COLO668 (cell line): ENCODE measurements around the gene ARID3C.

Experiments used
- DNase-seq: peaks from one replicate; lab custom pipeline; 2025; ENCODE audit not compliant: unreplicated experiment; lab: John Stamatoyannopoulos, UW

ARID3C gene

DNA sequence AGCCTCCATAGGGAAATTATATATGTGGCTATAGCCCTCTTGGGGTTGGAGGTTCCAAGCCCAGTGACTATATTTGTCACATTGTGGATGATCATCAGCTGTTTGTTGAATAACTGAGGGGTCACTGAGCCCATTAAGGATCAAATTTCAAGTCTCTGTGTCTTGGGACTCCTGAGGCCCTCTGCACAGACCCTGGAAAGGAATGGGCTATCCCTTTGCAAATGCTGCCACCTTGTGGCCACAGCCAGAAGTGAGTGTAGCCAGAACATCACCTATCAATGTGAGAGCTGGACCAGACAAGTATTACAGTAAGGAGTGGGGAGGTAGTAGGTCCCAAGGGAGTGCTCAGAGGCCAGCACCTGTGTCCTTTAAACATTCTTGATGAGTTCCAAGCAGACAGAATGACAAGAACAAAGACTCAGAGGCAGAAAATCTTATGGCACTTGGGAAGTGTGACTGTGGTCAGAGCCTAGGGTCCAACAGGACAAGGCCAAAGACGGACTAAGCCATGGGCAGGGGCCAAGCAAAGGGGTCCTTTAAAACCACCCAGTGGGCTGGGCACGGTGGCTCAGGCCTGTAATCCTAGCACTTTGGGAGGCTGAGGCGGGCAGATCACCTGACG, 25.1 kb downstream of the ARID3C start:
- peak; percentile 74 for DNase-seq

DNA sequence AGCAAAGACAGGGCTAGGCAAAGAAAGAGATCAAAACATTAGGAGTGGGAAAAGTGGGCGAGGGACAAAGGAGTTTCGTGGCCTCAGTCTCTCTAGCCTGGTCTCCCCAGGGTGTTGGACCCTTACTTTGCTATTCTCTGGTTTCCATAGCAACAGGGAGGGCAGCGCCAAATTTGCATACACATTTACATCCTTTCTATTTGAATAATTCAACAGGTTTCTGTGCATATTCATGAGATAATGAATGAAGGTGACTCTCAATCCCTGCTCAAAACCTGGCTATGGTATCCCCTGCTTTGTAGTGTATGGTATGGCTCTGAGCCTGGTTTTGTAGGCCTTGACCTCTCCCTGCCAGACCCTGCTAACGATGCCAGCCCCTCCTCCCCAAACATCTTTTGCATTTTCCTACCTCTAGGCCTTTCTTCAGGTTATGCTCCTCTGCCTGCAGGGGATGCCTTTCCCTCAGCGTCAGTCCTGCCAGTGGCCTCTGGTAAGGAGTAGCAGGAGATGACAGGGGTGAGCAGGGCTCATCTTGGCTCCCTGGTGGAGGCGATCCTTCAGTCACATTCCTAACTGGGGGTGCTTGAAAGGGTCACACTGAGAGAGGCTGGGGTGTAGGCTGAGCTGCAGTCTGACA, 26.8 kb downstream of the ARID3C start:
- no peak for DNase-seq

DNA sequence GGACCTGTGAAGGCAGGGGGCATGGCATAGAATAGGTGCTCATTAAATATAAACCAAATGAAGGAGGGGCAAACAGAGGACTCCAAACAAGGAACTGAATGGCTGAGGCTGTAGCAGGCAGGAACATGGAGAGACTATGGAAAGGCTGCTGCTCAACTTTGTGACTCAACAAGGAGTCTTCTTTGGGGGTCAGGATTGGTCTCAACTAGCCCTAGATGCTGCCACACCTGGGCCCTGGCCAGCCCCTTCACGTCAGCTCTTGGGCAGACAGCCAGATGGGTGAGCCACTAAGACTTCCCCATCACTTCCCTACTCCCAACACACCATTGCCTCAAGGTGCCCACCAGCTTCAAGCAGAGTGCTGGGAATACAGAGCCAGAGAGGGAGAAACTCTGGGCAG, 28.0 kb downstream of the ARID3C start:
- no peak for DNase-seq

DNA sequence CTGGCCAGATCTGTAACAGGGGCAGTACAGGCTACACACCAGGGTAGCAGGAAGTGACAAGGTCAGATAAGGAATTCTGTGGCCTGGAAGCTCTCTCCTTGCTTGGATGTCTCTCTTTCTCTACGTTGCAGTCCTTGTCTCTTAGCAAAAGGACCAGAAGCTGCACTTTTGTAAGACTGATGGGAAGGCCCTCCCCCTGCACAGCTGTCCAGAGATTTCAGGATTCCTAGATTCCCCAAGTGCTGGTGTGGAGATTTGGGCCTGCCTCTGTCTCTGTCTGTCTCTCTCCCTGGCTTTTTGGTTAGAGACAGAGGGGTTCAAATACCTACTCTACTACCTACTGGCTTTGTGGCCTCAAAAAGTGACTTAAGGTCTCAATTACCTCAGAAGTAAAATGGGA, 29.3 kb downstream of the ARID3C start:
- DNase-seq, result no peak

- no peak for DNase-seq
Observed at GRCh38 chr9:34594177-34594576, 34.7 kb downstream of the ARID3C start.

GRCh38 chr9:34592895-34593601, 35.8 kb downstream of the ARID3C start:
- peak; percentile 17 for DNase-seq

DNA sequence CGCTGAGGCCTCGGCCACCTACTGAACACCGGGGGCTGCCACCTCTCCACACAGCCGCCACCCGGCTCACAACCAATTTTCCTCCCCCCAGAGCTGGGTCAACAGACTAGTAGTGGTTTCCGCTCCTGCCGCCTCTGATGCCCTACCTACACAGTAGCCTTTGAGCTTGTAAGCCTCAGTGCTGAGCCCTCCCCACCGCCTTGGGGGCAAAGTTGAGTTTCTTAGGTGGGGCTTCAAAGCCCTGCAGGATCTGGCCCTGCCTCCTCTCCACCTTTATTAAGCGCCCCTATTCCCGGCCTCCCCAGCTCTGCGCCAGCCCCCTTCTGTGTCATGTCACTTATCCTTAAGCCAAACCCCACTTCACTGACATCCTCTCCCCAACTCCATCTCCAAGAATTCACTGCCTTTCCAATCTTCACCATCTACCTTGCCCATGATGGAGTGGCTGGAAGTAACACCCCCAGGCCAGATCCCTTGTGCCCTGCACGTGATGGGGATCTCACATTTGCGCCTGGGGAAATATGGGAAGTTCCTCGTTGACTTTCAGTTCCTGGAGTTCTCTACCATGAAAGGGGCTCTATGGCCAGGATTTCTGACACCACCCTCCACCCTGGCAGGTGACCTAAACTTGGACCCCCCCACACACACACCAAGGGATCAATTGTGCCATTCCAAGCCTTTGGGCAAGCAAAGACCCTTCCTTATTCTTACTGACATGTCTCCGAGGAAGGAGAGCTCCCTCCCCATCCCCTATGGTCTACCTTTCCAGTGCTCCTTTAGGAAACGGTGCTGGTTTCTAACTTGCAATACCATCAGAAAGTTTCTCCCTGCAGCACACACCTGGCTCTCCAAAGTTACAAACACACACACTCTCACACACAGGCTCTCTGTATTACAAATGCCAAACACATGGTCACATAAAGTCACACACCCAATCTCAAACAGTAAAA, 36.7 kb downstream of the ARID3C start:
- no peak for DNase-seq

- peak; percentile 80 for DNase-seq
Observed at GRCh38 chr9:34591248-34591916, 37.5 kb downstream of the ARID3C start.

DNA sequence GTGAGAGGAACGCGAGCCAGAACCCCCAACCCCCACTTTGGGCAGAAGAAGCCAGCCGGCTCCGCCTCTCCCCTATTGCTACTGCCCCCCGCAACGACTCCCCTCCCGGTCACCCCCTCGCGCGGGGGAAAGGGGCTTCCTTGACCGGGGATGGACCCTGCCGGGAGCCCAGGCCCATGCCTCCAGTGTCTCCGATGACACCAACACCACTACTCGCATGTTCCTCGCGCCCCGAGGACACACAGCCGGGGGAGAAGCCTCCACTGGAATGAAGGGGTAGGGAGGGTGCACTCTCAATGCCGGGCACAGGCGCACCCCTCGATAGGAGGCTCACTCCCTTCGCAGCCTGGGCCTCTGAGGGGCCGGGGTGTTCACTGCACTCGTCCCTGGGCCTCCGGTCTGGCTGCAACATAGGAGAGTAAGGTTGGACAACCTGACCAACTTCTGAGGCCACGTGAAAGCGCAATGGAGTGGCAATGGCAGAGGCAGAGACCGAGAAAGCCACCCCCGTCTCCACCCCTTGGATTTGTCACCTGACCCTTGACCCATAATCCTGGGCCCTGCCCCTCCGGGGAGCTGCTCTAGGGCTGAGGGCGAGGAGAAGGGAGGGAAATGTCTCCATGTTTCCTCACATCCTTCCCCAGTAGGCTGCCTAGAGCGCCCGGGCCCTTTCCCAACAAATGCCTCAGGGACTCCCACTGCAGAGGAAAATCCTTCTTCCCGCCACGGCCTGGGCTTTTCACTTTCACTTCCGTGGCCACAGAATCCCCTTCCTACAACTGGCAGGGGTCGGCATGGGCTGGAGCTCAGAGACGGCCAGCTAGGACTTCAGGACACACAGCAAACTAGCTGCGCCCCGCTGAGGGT, 38.3 kb downstream of the ARID3C start:
- DNase-seq, result no peak

DNA sequence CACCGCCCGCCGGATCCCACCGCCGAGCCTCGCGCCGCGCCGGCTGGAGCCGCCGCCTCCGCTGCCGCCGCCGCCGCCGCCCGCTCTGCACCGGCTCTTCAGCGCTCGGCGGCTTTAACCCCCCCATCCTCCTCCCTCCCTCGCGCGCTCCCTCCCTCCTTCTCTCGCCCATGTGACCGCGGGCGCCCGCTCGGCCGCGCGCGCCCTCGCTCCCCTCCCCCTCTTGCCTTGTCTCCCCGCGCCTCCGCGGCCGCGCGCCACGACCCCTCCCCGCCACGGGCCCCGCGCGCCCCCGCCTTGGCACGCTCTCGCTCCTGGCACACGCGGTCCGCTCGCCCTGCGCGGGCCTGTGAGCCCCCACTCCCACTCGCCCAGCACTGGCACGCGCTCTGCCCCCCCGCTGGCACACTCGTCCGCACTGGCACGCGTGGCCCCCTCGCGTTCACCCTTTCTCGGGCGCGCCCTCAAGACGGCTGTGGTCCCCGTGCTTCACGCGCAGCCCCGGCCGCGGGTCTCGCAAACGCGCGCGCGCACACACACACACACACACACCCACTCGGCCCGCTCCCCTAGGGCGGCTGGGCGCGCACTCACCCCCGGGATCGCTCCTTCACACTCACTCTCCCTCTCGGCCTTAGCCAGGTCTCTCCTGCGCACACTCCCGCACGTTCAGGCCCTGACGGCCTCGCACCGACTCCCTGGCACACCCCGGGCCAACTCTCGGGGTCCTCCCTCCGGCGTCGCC, 39.1 kb downstream of the ARID3C start, which contains the start of gene CNTFR:
Gene CNTFR, minus strand, starts transcription at position 89 of the 745 bp plus-strand sequence. CDS start 20,743 bp downstream, outside the sequence.
- peak; percentile 46 for DNase-seq

DNA sequence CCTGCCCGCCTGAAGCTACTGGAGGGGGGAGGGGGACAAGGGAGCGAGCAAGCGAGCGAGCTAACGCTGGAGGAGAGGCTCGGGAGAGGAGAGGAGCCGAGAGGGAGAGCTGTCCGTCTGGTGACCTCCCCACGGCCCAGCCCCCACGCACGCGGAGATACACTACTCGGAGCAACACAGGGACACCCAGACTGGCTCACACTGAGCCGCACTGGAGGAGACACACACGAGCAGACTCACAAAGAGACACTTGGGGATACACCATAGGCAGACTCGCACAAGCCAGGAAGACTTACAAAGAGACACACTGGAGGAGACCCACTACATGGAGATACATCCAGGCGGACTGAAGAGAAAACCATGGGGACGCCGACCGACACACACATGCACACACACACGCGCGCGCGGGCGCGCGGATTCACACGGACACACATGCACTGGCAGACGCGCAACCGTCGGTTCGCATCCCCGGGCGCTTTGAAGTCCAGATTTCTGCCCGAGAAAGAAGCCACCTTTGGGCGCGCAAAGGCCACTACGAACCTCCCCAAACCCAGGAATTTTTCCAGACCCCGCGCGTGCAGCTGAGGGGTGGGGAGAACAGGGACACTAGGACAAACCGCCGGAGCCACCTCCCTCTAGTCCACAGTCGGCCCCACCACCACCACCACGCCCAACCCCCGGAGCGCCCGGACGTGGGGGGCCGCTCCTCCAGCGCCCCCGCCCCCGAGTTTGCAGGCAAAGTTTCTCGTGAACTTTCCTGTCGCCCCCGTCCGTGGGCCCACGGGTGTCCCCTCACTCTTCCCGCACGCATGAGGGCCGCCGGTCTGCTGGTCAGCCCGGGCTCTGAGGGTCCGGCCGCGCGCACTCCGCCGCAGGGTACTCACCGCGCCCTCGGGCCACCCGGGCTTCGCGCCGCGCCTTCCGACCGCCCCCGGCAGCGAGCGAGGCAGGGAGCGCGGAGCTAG, 39.9 kb downstream of the ARID3C start:
- peak; percentile 17 for DNase-seq

DNA sequence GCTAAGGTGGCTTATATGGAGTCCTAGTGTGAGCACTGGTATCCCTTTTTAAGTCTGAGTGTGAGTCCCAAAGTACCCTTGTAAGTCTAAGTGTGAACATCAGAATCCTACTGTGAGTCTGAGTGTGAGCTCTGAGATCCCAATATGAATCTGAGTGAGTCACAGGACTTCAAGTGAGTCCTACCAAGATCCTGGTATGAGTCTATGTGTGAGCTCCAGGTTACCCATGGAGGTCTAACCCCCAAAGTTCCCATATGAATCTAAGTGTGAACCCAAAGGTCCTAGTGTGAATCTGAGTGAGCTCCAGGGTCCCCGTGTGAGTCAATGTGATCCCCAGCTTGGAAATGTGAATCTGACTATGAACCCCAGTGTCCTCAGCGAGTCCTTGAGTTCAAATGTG, 41.6 kb downstream of the ARID3C start:
- no peak for DNase-seq

GRCh38 chr9:34585946-34586669, 42.8 kb downstream of the ARID3C start:
- no peak for DNase-seq

DNA sequence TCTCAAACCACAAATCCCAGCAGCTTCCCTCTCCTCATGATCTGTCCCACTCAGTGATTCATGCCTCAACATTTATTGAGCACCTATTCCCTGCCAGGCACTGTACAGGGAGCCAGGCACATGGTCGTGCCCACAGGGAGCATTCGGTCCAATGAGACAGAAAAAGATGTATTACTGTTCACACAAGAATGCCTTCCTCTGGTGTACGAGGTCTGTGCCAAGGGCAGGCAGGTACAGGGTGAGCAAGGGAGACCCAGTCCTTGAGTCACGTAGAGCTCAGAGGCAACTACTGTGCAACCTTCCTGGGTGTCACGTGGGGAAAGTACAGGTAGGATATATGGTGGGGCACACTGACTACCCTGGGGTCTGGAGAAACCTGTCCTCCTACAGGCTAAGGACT, 43.9 kb downstream of the ARID3C start:
- DNase-seq, result no peak

- DNase-seq, result no peak
Observed at GRCh38 chr9:34582787-34583186, 46.1 kb downstream of the ARID3C start.

DNA sequence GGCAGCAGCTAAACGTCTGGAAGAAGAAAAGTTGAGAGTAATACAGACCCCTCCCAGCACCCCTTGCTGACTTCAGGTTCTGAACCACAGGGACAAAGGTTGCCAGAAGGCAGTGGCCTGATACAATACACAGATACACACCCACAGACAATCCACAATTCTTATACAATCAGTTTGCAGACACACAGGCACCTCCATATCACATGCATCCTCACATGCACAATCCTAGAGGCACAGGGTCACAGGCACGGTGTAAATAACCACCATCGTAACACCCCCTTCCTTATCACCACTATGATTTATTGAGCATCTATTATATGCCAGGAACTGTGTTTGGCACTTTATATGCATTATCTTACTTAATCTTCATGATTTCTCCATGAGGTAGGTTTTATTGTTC, 47.5 kb downstream of the ARID3C start:
- no peak for DNase-seq

DNA sequence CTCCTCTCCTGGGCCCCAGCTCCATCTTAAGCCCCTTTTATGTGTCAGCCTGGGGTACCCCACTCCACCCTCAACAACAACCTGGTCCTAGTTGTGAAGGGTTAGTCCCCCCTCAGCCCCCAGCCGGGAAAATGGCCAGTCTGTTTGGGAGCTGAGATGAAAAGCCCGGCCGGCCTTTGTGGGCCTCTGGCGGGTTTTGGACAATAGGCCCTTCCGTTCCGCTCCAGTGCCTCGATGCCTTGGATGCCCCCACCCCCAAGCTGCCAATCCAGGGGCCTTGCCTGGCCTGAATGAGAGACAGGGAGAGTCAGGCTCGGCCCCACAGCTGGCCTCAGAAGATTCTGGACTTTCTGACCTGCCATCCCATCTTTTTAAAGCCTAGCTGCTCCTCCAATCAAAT, 48.5 kb downstream of the ARID3C start:
- peak; percentile 7 for DNase-seq
